Tibial nerve (tissue), 4 donors: ENCODE measurements around the gene CHKA. TPM values are rescaled to one million over a fixed set of nuclear protein-coding genes. Genes with fewer than 3 reads are reported as not detected.

ENCODE experiments used
- DNase-seq, 2 donors: peaks; one replicate each; pipeline ENCODE4 v3.0.0-alpha.2; 2019; ENCODE audit warnings: low spot score in 2 of 2
- H3K27ac ChIP-seq, 4 donors: fragments of 200-600 bp; sonication (generic) in 3 of 4; one replicate each; pipeline ENCODE4 v1.5.1; 2017 to 2019; ENCODE audit warnings: mild to moderate bottlenecking in 1 of 4
- H3K27me3 ChIP-seq, 2 donors: fragments of 200-600 bp; sonication (generic) in 1 of 2; one replicate each; pipeline versions ENCODE4 v1.5.1 to v1.6.0; 2017 to 2019
- H3K36me3 ChIP-seq, 3 donors: fragments of 200-600 bp; sonication (generic); one replicate each; pipeline ENCODE4 v1.5.1; 2018 to 2019
- H3K4me1 ChIP-seq, 4 donors: fragments of 200-600 bp; sonication (generic) in 3 of 4; one replicate each; pipeline ENCODE4 v1.5.1; 2017 to 2019
- H3K4me3 ChIP-seq, 4 donors: fragments of 200-600 bp; sonication (generic) in 3 of 4; one replicate each; pipeline ENCODE4 v1.5.1; 2017 to 2019; ENCODE audit warnings: mild to moderate bottlenecking in 1 of 4, moderate library complexity in 1 of 4
- H3K9me3 ChIP-seq, 4 donors: fragments of 200-600 bp; sonication (generic) in 3 of 4; one replicate each; pipeline ENCODE4 v1.5.1; 2017 to 2019
- CTCF ChIP-seq, 5 experiments: fragments of 200-600 bp in 3 of 5; fragments of 450-650 bp in 2 of 5; sonication (generic) in 3 of 5; IDR thresholded peaks; one replicate each; pipeline ENCODE4 v1.5.1; 2016 to 2019; ENCODE audit warnings: antibody characterized with exemption in 5 of 5, mild to moderate bottlenecking in 3 of 5, moderate library complexity in 2 of 5
- EP300 ChIP-seq, 2 donors: sonication (generic); formaldehyde crosslinking; IDR thresholded peaks; one replicate each; pipeline ENCODE4 v1.6.1; 2017; ENCODE audit warnings: antibody characterized with exemption in 2 of 2, mild to moderate bottlenecking in 1 of 2
- POLR2A ChIP-seq, 2 donors: fragments of 450-650 bp; IDR thresholded peaks; one replicate each; pipeline ENCODE4 v1.6.1; 2017; ENCODE audit warnings: antibody characterized with exemption in 2 of 2, mild to moderate bottlenecking in 2 of 2, moderate library complexity in 2 of 2
- WGBS, 2 donors: methylation state at CpG; one replicate each; pipeline ENCODE4 v1.1.5; 2018; 5-methylcytosine and 5-hydroxymethylcytosine counted together
- total RNA-seq, 4 donors: library from RNA; depleted of rRNA; stranded (reverse); fragments of >200 nt; gene quantifications; one replicate each; pipeline ENCODE4 v1.1.0, GENCODE V29; 2016

The CHKA gene
- total RNA-seq, 4 donors from 2014 or later: 53.7 to 83.9 (median 78.0) TPM

GRCh38 chr11:68066742-68067141 is 54.4 kb downstream of the CHKA start:
- no peak overlapping the region for H3K27ac ChIP-seq
- H3K27me3 ChIP-seq: no peaks in the 10 kb centered on the region
- no peak overlapping the region for H3K4me3 ChIP-seq
- no peaks in the 10 kb centered on the region for H3K4me1 ChIP-seq
- 58 to 82% methylated on average over 2 to 3 of the region's 3 CpGs for WGBS, 2 donors
- peaks cover 0 to 100% (median 4%) of the 10 kb centered on the region in 3 donors for H3K36me3 ChIP-seq
- H3K9me3 ChIP-seq: no peaks in the 10 kb centered on the region
- DNase-seq: no peak
- TF ChIP-seq EP300 (IDR thresholded peaks at IDR 0.05) (no peak), POLR2A (IDR thresholded peaks at IDR 0.05) (no peak), CTCF (IDR thresholded peaks at IDR 0.05) (no peak)

- no peaks in the 10 kb centered on the region for H3K27me3 ChIP-seq
- no peaks in the 10 kb centered on the region for H3K4me1 ChIP-seq
- DNase-seq: no peak
- peaks cover 0 to 99% (median 10%) of the 10 kb centered on the region in 3 donors for H3K36me3 ChIP-seq
- no peaks in the 10 kb centered on the region for H3K9me3 ChIP-seq
- H3K27ac ChIP-seq: no peak overlapping the region
- 87 to 92% methylated on average over 5 of the region's 5 CpGs for WGBS, 2 donors
- H3K4me3 ChIP-seq: no peak overlapping the region
- TF ChIP-seq EP300 (IDR thresholded peaks at IDR 0.05): no peak
- TF ChIP-seq CTCF (IDR thresholded peaks at IDR 0.05): no peak
These were observed 55.3 kb downstream of the CHKA start for GRCh38 chr11:68065841-68066240.

- Histone ChIP-seq H3K4me3 (no peak overlapping the region), H3K27ac (no peak overlapping the region), H3K36me3 (peaks cover 0 to 99% (median 10%) of the 10 kb centered on the region in 3 donors), H3K9me3 (no peaks in the 10 kb centered on the region), H3K27me3 (no peaks in the 10 kb centered on the region), H3K4me1 (no peaks in the 10 kb centered on the region)
- no peak for DNase-seq
- TF ChIP-seq CTCF (IDR thresholded peaks at IDR 0.05) (no peak), EP300 (IDR thresholded peaks at IDR 0.05) (no peak), POLR2A (IDR thresholded peaks at IDR 0.05) (no peak)
- 72 to 84% methylated on average over 2 of the region's 2 CpGs for WGBS, 2 donors
These were observed 56.3 kb downstream of the CHKA start for GRCh38 chr11:68064926-68065325.

- Histone ChIP-seq H3K4me3 (no peak overlapping the region), H3K36me3 (peaks cover 0 to 94% (median 10%) of the 10 kb centered on the region in 3 donors), H3K27me3 (no peaks in the 10 kb centered on the region), H3K9me3 (no peaks in the 10 kb centered on the region), H3K4me1 (no peaks in the 10 kb centered on the region), H3K27ac (no peak overlapping the region)
- WGBS, 2 donors: 91 to 97% methylated on average over 7 of the region's 7 CpGs
- no peak for DNase-seq
- TF ChIP-seq EP300 (IDR thresholded peaks at IDR 0.05) (no peak), CTCF (IDR thresholded peaks at IDR 0.05) (no peak), POLR2A (IDR thresholded peaks at IDR 0.05) (no peak)
These were observed 59.7 kb downstream of the CHKA start for GRCh38 chr11:68061508-68061907.

DNA sequence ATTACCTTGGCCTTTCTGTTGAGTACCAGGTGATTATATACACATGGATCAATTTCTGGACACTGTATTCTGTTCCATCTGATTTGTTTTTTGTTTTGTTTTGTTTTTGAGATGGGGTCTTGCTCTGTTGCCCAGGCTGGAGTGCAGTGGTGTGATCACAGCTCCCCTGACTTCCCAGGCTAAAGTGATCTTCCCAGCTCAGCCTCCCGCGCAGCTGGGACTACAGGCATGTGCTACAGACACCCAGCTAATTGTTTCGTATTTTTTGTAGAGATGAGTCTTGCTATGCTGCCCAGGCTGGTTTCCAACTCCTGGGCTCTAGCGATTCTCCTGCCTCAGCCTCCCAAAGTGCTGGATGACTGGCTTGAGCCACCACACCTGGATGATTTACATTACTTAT is 63.4 kb downstream of the CHKA start:
- Histone ChIP-seq H3K27ac (no peak overlapping the region), H3K4me1 (no peaks in the 10 kb centered on the region), H3K4me3 (no peak overlapping the region), H3K27me3 (no peaks in the 10 kb centered on the region), H3K9me3 (no peaks in the 10 kb centered on the region), H3K36me3 (peaks cover 0 to 74% (median 10%) of the 10 kb centered on the region in 3 donors)
- WGBS, 2 donors: 93 to 97% methylated on average over 4 of the region's 4 CpGs
- no peak for TF ChIP-seq POLR2A (IDR thresholded peaks at IDR 0.05)
- no peak for TF ChIP-seq EP300 (IDR thresholded peaks at IDR 0.05)
- TF ChIP-seq CTCF (IDR thresholded peaks at IDR 0.05): no peak
- DNase-seq: no peak
